SK-N-MC (cell line): ENCODE measurements around the gene DNAJA3.

Experiments used
- DNase-seq: peaks from one replicate; pipeline ENCODE4 v3.0.0-alpha.2; 2011; ENCODE audit warnings: low read depth, low spot score
- H3K27ac ChIP-seq: fragments of 200-600 bp; sonication (generic); 2 replicates; pipeline ENCODE4 v1.5.1; 2016; ENCODE audit warnings: mixed run types
- H3K36me3 ChIP-seq: fragments of 200-600 bp; sonication (generic); 2 replicates; pipeline ENCODE4 v1.6.1; 2017; ENCODE audit warnings: antibody characterized with exemption, low read length, mixed read lengths; ENCODE audit not compliant: insufficient read depth
- H3K4me3 ChIP-seq: fragments of 200-600 bp; sonication (generic); 2 replicates; pipeline ENCODE4 v1.5.1; 2016
- H3K9ac ChIP-seq: fragments of 200-600 bp; sonication (generic); 2 replicates; pipeline ENCODE4 v1.8.0; 2017; ENCODE audit warnings: mixed run types, mixed read lengths; ENCODE audit not compliant: insufficient read length
- H3K9me3 ChIP-seq: fragments of 200-600 bp; sonication (generic); 2 replicates; pipeline ENCODE4 v1.6.1; 2017; ENCODE audit warnings: low read depth, mild to moderate bottlenecking, antibody characterized with exemption, low read length, moderate library complexity, mixed read lengths
- EZH2 ChIP-seq: fragments of 200-600 bp; sonication (generic); IDR thresholded peaks from one replicate; pipeline ENCODE4 v1.6.1; 2017; ENCODE audit warnings: antibody characterized with exemption
- FOXP2 ChIP-seq: optimal IDR thresholded peaks from 2 replicates; pipeline ENCODE3; 2011; ENCODE audit warnings: mild to moderate bottlenecking, moderate library complexity; ENCODE audit not compliant: insufficient read depth; ENCODE audit errors: extremely low read length, control extremely low read depth
- POLR2AphosphoS5 ChIP-seq: IDR thresholded peaks from 2 replicates; pipeline ENCODE4 v1.6.1; 2012; ENCODE audit warnings: mild to moderate bottlenecking, low read depth, low read length, borderline replicate concordance

The DNAJA3 gene

GRCh38 chr16:4408323-4408690 is 17.4 kb upstream of the DNAJA3 start:
- no peak for TF ChIP-seq POLR2AphosphoS5
- TF ChIP-seq EZH2, result no peak
- no peak for TF ChIP-seq FOXP2
- Histone ChIP-seq H3K36me3 (no peaks in the 10 kb centered on the region), H3K9me3 (no peaks in the 10 kb centered on the region), H3K4me3 (no peak overlapping the region), H3K9ac (no peak overlapping the region), H3K27ac (no peak overlapping the region)
- no peak for DNase-seq

GRCh38 chr16:4409081-4409932 is 16.4 kb upstream of the DNAJA3 start:
- H3K27ac ChIP-seq, result no peak overlapping the region
- no peak overlapping the region for H3K4me3 ChIP-seq
- H3K9ac ChIP-seq, result no peak overlapping the region
- DNase-seq, result no peak
- no peaks in the 10 kb centered on the region for H3K9me3 ChIP-seq
- no peaks in the 10 kb centered on the region for H3K36me3 ChIP-seq
- TF ChIP-seq EZH2 (no peak), FOXP2 (no peak), POLR2AphosphoS5 (no peak)

GRCh38 chr16:4410335-4411075 is 15.2 kb upstream of the DNAJA3 start:
- H3K9ac ChIP-seq, result peak overlapping the region; percentile 9
- DNase-seq, result no peak

GRCh38 chr16:4411684-4412083 is 14.0 kb upstream of the DNAJA3 start:
- TF ChIP-seq FOXP2 (no peak), EZH2 (no peak), POLR2AphosphoS5 (no peak)
- H3K27ac ChIP-seq, result no peak overlapping the region
- no peaks in the 10 kb centered on the region for H3K9me3 ChIP-seq
- no peak for DNase-seq
- no peak overlapping the region for H3K9ac ChIP-seq
- no peaks in the 10 kb centered on the region for H3K36me3 ChIP-seq
- no peak overlapping the region for H3K4me3 ChIP-seq

More at GRCh38 chr16:4410335-4411075, 15.2 kb upstream of the DNAJA3 start:
- Histone ChIP-seq H3K27ac (no peak overlapping the region), H3K36me3 (no peaks in the 10 kb centered on the region), H3K4me3 (no peak overlapping the region), H3K9me3 (no peaks in the 10 kb centered on the region)
- TF ChIP-seq FOXP2 (no peak), EZH2 (no peak), POLR2AphosphoS5 (no peak)

- H3K36me3 ChIP-seq, result no peaks in the 10 kb centered on the region
- no peak for DNase-seq
- H3K4me3 ChIP-seq, result no peak overlapping the region
- TF ChIP-seq POLR2AphosphoS5 (no peak), EZH2 (no peak), FOXP2 (no peak)
- no peak overlapping the region for H3K27ac ChIP-seq
- no peak overlapping the region for H3K9ac ChIP-seq
- no peaks in the 10 kb centered on the region for H3K9me3 ChIP-seq
These were observed 13.5 kb upstream of the DNAJA3 start for GRCh38 chr16:4412159-4412558.

GRCh38 chr16:4412854-4413253 is 12.8 kb upstream of the DNAJA3 start:
- Histone ChIP-seq H3K36me3 (no peaks in the 10 kb centered on the region), H3K27ac (no peak overlapping the region), H3K9me3 (no peaks in the 10 kb centered on the region), H3K9ac (no peak overlapping the region), H3K4me3 (no peak overlapping the region)
- no peak for DNase-seq
- TF ChIP-seq EZH2 (no peak), POLR2AphosphoS5 (no peak), FOXP2 (no peak)

- no peaks in the 10 kb centered on the region for H3K36me3 ChIP-seq
- no peak overlapping the region for H3K9ac ChIP-seq
- no peak overlapping the region for H3K4me3 ChIP-seq
- H3K27ac ChIP-seq, result no peak overlapping the region
- DNase-seq, result no peak
- no peaks in the 10 kb centered on the region for H3K9me3 ChIP-seq
- TF ChIP-seq POLR2AphosphoS5 (no peak), EZH2 (no peak), FOXP2 (no peak)
These were observed 11.3 kb upstream of the DNAJA3 start for GRCh38 chr16:4414187-4414917.

- Histone ChIP-seq H3K4me3 (peak overlapping the region; percentile 79), H3K27ac (no peak overlapping the region), H3K36me3 (no peaks in the 10 kb centered on the region), H3K9ac (peak overlapping the region; percentile 68), H3K9me3 (no peaks in the 10 kb centered on the region)
- no peak for DNase-seq
- TF ChIP-seq EZH2 (no peak), POLR2AphosphoS5 (no peak), FOXP2 (no peak)
These were observed 10.0 kb upstream of the DNAJA3 start for GRCh38 chr16:4415538-4416199.
